Fibroblast of the aortic adventitia (primary cell): ENCODE measurements around the gene PGLYRP1. TPM values are rescaled to one million over a fixed set of nuclear protein-coding genes. Genes with fewer than 3 reads are reported as not detected.

ENCODE experiments used
- DNase-seq: peaks from one replicate; pipeline ENCODE4 v3.0.0-alpha.2; 2010; ENCODE audit warnings: low read depth
- H3K4me3 ChIP-seq: 2 replicates; pipeline ENCODE4 v1.5.1; 2011; ENCODE audit warnings: low read depth, mild to moderate bottlenecking, control low read depth, low read length, moderate library complexity
- CTCF ChIP-seq: IDR thresholded peaks from 2 replicates; pipeline ENCODE4 v1.5.1; 2011; ENCODE audit warnings: mild to moderate bottlenecking, low read length, control low read depth, inconsistent platforms; ENCODE audit not compliant: insufficient read depth
- total RNA-seq: library from RNA; depleted of rRNA; stranded (reverse); fragments of >200 nt; gene quantifications from 2 replicates; pipeline ENCODE4 v1.2.3, GENCODE V29; 2012; ENCODE audit warnings: low replicate concordance

PGLYRP1 gene
- total RNA-seq, 1 donor = not detected

- no peak for TF ChIP-seq CTCF
- H3K4me3 ChIP-seq = no peak overlapping the region
These were observed 19.5 kb upstream of the PGLYRP1 start for GRCh38 chr19:46042252-46042883.

GRCh38 chr19:46040952-46041500, 18.2 kb upstream of the PGLYRP1 start, which contains the start of gene IGFL4:
Gene IGFL4, minus strand, starts transcription at chr19:46041002. Its CDS starts 40 bp downstream, at chr19:46040962.
- H3K4me3 ChIP-seq = no peak within 1 kb of the TSS
- TF ChIP-seq CTCF = no peak
- peak; percentile 51 for DNase-seq

More at GRCh38 chr19:46042252-46042883, 19.5 kb upstream of the PGLYRP1 start:
- DNase-seq = no peak

- TF ChIP-seq CTCF = no peak
- H3K4me3 ChIP-seq = no peak overlapping the region
- DNase-seq = no peak
These were observed 17.3 kb upstream of the PGLYRP1 start for GRCh38 chr19:46040125-46040524.

GRCh38 chr19:46036744-46037128, 13.9 kb upstream of the PGLYRP1 start:
- TF ChIP-seq CTCF = no peak
- no peak overlapping the region for H3K4me3 ChIP-seq
- no peak for DNase-seq

GRCh38 chr19:46035986-46036743, 13.3 kb upstream of the PGLYRP1 start:
- DNase-seq = no peak
- TF ChIP-seq CTCF = no peak
- H3K4me3 ChIP-seq = no peak overlapping the region

- no peak overlapping the region for H3K4me3 ChIP-seq
- TF ChIP-seq CTCF = no peak
- DNase-seq = no peak
These were observed 12.7 kb upstream of the PGLYRP1 start for GRCh38 chr19:46035546-46035945.
